ENCODE data around the gene SLC8A2.

- TF ChIP-seq CTCF (IDR thresholded peaks at IDR 0.05; ENCODE audit: low read depth, low read length, poor library complexity, severe bottlenecking), result no peak
- no peak for TF ChIP-seq EZH2phosphoT487 (IDR thresholded peaks at IDR 0.05; ENCODE audit: borderline replicate concordance, low read length)
These were observed 32.9 kb downstream of the SLC8A2 start for GRCh38 chr19:47438793-47439220.
